Activated effector memory CD4-positive, alpha-beta T cell treated with Interleukin-2 at 50 U/mL for 16 hours (primary cell): ENCODE data around the gene CCR7.
"Not testable (repeated sequence)": the region's sequence is repeated elsewhere in the genome, so short reads cannot be mapped to it uniquely, and the experiment has no call there.

Experiments
- DNase-seq: peaks from one replicate; pipeline ENCODE4 v3.0.0-alpha.2; 2020

Gene CCR7

GRCh38 chr17:40596261-40596919 is 31.1 kb upstream of the CCR7 start:
- DNase-seq: no peak

- DNase-seq: no peak
Measured at GRCh38 chr17:40590742-40591141, 25.5 kb upstream of the CCR7 start.

- no peak for DNase-seq
Measured at GRCh38 chr17:40588552-40588951, 23.3 kb upstream of the CCR7 start.

- DNase-seq: not testable (repeated sequence)
Measured at GRCh38 chr17:40586264-40586663, 21.0 kb upstream of the CCR7 start.

GRCh38 chr17:40584950-40585349 is 19.7 kb upstream of the CCR7 start:
- not testable (repeated sequence) for DNase-seq

- peak; percentile 65 for DNase-seq
Measured at GRCh38 chr17:40582328-40582901, 17.1 kb upstream of the CCR7 start.

- DNase-seq: no peak
Measured at GRCh38 chr17:40580140-40580539, 14.9 kb upstream of the CCR7 start.

- no peak for DNase-seq
Measured at GRCh38 chr17:40579471-40579870, 14.2 kb upstream of the CCR7 start.

GRCh38 chr17:40577611-40578065 is 12.4 kb upstream of the CCR7 start:
- DNase-seq: no peak

GRCh38 chr17:40576113-40576740 is 11.0 kb upstream of the CCR7 start:
- no peak for DNase-seq

- DNase-seq: no peak
Measured at GRCh38 chr17:40574292-40574691, 9.0 kb upstream of the CCR7 start.

- DNase-seq: not testable (repeated sequence)
Measured at GRCh38 chr17:40572245-40572993, 7.1 kb upstream of the CCR7 start.

- no peak for DNase-seq
Measured at GRCh38 chr17:40568074-40568836, 3.0 kb upstream of the CCR7 start.

GRCh38 chr17:40567377-40567776 is 2.1 kb upstream of the CCR7 start:
- no peak for DNase-seq

GRCh38 chr17:40565769-40566409 is 617 bp upstream of the CCR7 start:
- DNase-seq: no peak

- peak; percentile 45 for DNase-seq
Measured at GRCh38 chr17:40564195-40564882, 933 bp downstream of the CCR7 start.

GRCh38 chr17:40563220-40564052 is 1.8 kb downstream of the CCR7 start:
- no peak for DNase-seq

- no peak for DNase-seq
Measured at GRCh38 chr17:40562838-40563219, 2.4 kb downstream of the CCR7 start.

- peak; percentile 49 for DNase-seq
Measured at GRCh38 chr17:40561871-40562611, 3.2 kb downstream of the CCR7 start.

GRCh38 chr17:40561294-40561870 is 3.9 kb downstream of the CCR7 start:
- DNase-seq: no peak
